RWPE1 (cell line): ENCODE data around the gene ZMPSTE24.

Source experiments
- CTCF ChIA-PET: fragments of 350-600 bp; sonication (Branson Sonifier 250); formaldehyde crosslinking; extraction: SDS; loops from one replicate; lab custom pipeline; 2021; lab: Yijun Ruan, JAX
- POLR2A ChIA-PET: fragments of 400-600 bp; formaldehyde crosslinking; extraction: SDS; loops from one replicate; lab custom pipeline; 2020; ENCODE audit warnings: antibody characterized with exemption; ENCODE audit not compliant: low non-redundant PET; lab: Yijun Ruan, JAX
- DNase-seq: peaks from one replicate; pipeline ENCODE4 v3.0.0; 2012; ENCODE audit warnings: low spot score
- H3K27ac ChIP-seq: fragments of 450-650 bp; 2 replicates; pipeline ENCODE4 v1.5.1; 2017
- TF ChIP-seq, protein P1 (sequence below): fragments of 450-650 bp; conservative IDR thresholded peaks from 2 replicates; pipeline ENCODE4 v1.5.1; 2017; ENCODE audit warnings: low read depth, mild to moderate bottlenecking

Gene ZMPSTE24

DNA sequence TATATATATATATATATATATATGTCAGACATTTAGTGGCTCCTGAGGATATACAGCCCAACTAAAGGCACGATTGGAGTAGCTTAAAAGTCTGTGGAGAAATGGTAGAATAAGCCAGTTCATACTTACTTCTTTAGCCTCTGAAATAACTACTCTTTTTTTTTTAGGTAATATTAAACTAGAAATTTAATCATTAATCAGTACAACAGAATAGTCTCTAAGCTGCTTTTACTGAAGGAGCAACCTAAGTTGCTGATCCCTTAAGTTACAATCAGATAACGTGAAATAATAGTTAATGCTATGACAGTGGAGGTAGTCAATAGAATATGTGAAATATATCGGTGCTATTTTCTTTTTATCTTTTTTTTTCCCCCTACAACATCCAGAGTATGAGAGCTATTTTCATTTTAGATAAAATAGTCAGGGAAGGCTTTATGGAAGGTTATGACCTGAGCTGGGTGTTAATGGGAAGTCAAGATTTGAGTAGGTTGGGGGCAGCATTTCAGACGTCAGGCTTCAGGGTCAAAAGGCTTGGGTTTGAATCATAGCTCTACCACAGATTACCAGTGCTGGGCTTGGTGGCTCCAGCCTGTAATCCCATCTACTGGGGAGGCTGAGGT lies 15.6 kb downstream of the ZMPSTE24 start:
- H3K27ac ChIP-seq, result no peak overlapping the region
- ChIA-PET POLR2A (no interaction called here), CTCF (interaction anchor here (0.7 kb wide), 1 partner anchor 62 kb away, joined by 6 read pairs; no protein-coding TSS in a partner anchor)
- TF ChIP-seq, protein P1, sequence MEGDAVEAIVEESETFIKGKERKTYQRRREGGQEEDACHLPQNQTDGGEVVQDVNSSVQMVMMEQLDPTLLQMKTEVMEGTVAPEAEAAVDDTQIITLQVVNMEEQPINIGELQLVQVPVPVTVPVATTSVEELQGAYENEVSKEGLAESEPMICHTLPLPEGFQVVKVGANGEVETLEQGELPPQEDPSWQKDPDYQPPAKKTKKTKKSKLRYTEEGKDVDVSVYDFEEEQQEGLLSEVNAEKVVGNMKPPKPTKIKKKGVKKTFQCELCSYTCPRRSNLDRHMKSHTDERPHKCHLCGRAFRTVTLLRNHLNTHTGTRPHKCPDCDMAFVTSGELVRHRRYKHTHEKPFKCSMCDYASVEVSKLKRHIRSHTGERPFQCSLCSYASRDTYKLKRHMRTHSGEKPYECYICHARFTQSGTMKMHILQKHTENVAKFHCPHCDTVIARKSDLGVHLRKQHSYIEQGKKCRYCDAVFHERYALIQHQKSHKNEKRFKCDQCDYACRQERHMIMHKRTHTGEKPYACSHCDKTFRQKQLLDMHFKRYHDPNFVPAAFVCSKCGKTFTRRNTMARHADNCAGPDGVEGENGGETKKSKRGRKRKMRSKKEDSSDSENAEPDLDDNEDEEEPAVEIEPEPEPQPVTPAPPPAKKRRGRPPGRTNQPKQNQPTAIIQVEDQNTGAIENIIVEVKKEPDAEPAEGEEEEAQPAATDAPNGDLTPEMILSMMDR, result no peak
- no peak for DNase-seq

DNA sequence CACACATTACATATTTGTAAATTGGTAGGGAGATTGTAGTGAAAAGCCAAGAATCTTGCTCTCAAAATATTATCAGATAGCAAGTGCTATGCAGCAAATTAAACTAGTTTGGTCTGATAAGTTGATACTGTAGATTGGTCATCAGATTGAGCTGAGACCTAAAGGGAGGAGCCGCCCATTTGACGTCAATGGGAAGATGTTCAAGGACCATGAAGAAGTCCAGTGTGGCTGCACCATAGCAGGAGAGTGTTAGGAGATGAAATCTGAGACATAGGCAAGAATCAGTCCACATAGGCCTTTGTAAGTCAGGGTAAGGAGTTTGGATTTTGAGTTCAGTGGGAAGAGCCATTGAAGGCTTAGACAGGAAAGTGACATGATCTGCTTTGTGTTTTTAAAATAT lies 16.3 kb downstream of the ZMPSTE24 start:
- CTCF ChIA-PET, result interaction anchor here (0.7 kb wide), 1 partner anchor 62 kb away, joined by 6 read pairs; no protein-coding TSS in a partner anchor
- POLR2A ChIA-PET, result no interaction called here
- H3K27ac ChIP-seq, result no peak overlapping the region
- no peak for DNase-seq
- TF ChIP-seq, protein P1, result no peak

DNA sequence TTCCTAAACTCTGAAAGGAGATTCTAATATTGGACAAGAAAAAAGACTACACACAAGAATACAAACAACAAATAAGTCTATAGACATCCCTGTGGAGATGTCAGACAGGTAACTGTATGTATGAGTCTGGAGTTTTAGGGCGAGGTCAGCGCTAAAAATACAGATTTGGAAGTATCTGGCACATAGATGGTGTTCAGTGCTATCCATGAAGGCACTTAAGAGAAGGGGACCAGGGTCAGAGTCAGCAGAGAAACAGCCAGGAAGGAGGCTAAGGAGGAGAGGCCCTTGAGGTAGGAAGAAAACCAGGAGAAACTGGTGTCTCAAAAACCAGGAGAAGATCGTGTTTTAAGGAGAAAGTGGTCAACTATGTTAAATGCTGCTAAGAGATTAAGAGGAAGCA lies 18.1 kb downstream of the ZMPSTE24 start:
- no peak overlapping the region for H3K27ac ChIP-seq
- ChIA-PET POLR2A (no interaction called here), CTCF (no interaction called here)
- no peak for DNase-seq
- TF ChIP-seq, protein P1, result no peak

DNA sequence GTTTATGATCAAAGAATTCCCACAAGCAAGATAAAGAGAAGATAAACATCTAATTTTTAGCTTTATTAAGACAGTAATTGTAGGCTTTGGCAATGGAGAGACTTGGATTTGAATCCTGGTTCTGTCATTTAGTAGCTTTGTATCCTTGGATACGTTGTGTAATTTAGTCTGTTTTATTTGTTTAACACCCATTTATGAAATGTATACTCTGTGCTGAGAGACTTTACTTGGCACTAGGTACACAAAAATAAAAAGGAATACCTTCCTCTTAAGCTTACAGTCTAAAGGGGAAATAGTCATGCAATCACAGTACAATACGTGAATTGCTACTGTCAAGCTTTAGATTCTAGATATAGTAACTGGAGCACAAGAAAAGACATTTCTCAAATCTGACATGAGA lies 23.8 kb downstream of the ZMPSTE24 start:
- DNase-seq, result no peak
- no peak overlapping the region for H3K27ac ChIP-seq
- POLR2A ChIA-PET, result no interaction called here
- TF ChIP-seq, protein P1, result no peak
- CTCF ChIA-PET, result interaction anchor here (0.7 to 1.0 kb wide), 2 partner anchors 40 to 123 kb away, joined by 3 to 4 read pairs; no protein-coding TSS in a partner anchor

DNA sequence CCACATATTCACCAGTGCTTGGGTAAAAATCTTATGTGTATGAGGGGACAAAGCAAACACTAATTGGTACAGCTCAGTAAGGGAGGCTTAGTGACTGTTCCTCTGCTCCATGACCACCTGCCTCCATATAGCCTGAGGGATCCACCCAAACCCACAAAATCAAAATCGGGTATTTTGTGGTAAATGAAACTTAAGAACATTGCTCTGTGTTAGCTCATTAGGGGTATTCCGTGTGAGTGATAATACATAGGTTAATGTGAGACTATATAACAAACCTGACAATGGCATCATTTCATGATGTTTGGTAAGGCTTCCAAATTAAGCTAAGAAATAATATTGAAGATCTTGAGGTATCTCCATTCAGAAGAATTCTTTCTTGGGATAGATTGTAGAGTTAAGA lies 33.3 kb downstream of the ZMPSTE24 start:
- TF ChIP-seq, protein P1, result no peak
- CTCF ChIA-PET, result interaction anchor here (0.8 kb wide), 1 partner anchor 298 kb away, joined by 3 read pairs; no protein-coding TSS in a partner anchor
- POLR2A ChIA-PET, result no interaction called here
- DNase-seq, result no peak
- H3K27ac ChIP-seq, result no peak overlapping the region

DNA sequence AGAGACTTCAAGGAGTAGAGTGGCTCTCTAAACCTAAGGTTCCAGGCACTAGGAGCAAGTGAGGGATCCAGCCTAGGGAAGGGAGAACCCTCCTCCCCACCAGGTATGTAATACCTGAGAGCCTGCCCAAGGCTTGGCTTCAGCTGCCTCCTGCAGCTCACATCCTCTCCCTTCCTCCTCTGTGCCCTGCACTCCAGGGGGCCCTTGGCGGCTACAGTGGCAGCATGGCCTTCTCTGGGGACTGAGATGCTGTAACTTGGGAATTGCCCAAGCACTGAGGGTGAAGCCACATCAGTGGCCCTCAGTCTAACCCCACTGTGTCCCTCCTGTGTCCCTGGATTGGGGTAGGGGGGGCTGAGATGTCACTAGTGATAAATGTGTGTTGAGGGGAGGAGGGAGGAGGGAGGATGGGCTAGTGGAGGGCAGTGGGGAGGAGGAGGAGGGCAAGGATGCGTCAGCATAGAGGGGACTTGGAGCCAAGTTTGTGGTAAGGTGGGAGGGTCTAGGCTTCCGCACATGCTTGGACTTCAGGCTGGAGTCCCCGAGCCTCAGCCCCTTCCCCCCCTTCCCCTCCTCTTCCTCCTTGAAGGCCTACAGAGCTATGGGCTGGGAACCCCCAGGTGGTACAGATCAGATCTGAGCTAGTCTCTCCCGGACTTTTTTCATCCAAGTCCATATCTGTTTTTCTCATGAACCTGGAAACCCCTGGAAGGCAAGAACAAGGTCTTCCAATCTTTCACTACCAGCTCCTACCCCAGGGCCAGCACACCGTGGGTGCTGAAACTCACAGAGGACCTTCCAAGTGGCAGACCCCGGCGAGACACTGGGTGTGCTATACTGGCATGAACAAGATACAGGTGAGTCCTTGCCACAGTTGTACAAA lies 41.6 kb downstream of the ZMPSTE24 start:
- ChIA-PET CTCF (no interaction called here), POLR2A (no interaction called here)
- DNase-seq, result no peak
- TF ChIP-seq, protein P1, result no peak
- H3K27ac ChIP-seq, result no peak overlapping the region
